ENCODE data around the gene CEP89. TPM values are rescaled to one million over a fixed set of nuclear protein-coding genes. Genes with fewer than 3 reads are reported as not detected.

CEP89 gene
- total and polyA plus RNA-seq, 2 of the 4 experiments (the other 2 are of a cell fraction) = 7.2 to 17.4 TPM

GRCh38 chr19:32966750-32967149 lies 5.0 kb downstream of the CEP89 start:
- Histone ChIP-seq H2AK9ac (replicated peaks; ENCODE audit: low read depth, low read length, poor library complexity) (no peak overlapping the region), H3K4me1 (ENCODE audit: control insufficient read depth, insufficient read depth, low read length) (no peaks in the 10 kb centered on the region), H3K9ac (ENCODE audit: low read depth, low read length) (no peak overlapping the region), H3K18ac (ENCODE audit: low read depth, low read length) (no peak overlapping the region), H2BK5ac (ENCODE audit: low read depth, low read length, poor library complexity, severe bottlenecking) (no peak overlapping the region), H2BK20ac (ENCODE audit: low read depth, low read length) (no peak overlapping the region), H3K23ac (ENCODE audit: low read depth, low read length) (no peak overlapping the region), H3K9me3 (ENCODE audit: control insufficient read depth, insufficient read depth, low read length) (no peaks in the 10 kb centered on the region), H4K8ac (ENCODE audit: low read depth in 2 of 2, low read length in 2 of 2) (no peak overlapping the region), H3K36me3 (ENCODE audit: control insufficient read depth, insufficient read depth, low read length) (peaks cover 22% of the 10 kb centered on the region), H2BK15ac (ENCODE audit: low read depth, low read length) (no peak overlapping the region), H2BK120ac (ENCODE audit: low read depth, low read length) (no peak overlapping the region), H3K27ac (ENCODE audit: insufficient read depth, low read length) (no peak overlapping the region), H2AK5ac (ENCODE audit: low read depth, low read length) (no peak overlapping the region), H3K27me3 (ENCODE audit: control insufficient read depth, insufficient read depth, low read length) (no peaks in the 10 kb centered on the region), H3K4me2 (ENCODE audit: low read depth, low read length) (no peak overlapping the region), H3K4me3 (ENCODE audit: insufficient read depth, low read depth, low read length) (no peak overlapping the region), H4K91ac (ENCODE audit: insufficient read depth, low read depth, low read length) (no peak overlapping the region), H3K4ac (ENCODE audit: low read depth, low read length) (no peak overlapping the region), H3K79me1 (ENCODE audit: low read depth in 1 of 2, low read length in 2 of 2) (peaks cover 18 to 43% of the 10 kb centered on the region in 2 experiments), H4K20me1 (ENCODE audit: insufficient read depth, low read length) (no peaks in the 10 kb centered on the region), H4K5ac (ENCODE audit: low read depth, low read length) (no peak overlapping the region), H3K56ac (ENCODE audit: extremely low read depth, insufficient read depth, low read length) (no peak overlapping the region), H3K14ac (replicated peaks; ENCODE audit: low read depth, low read length) (no peak overlapping the region), H2AFZ (replicated peaks; ENCODE audit: low read length, poor library complexity) (no peak overlapping the region), H3K9me1 (ENCODE audit: insufficient read depth, low read length) (no peaks in the 10 kb centered on the region; the same call in 1 of the 2 replicates)
- in situ Hi-C loops (cut with MboI; ENCODE audit: low sequenced_read_pairs) (no loop called here), intact Hi-C loops (cut with micrococcal nuclease) (no loop called here), dilution Hi-C loops (cut with HindIII; ENCODE audit: low sequenced_read_pairs, unreplicated experiment) (no loop called here)
- CTCF ChIA-PET = interaction anchor here (0.9 kb wide), 1 partner anchor 71 kb away, joined by 3 read pairs; no protein-coding TSS in a partner anchor
- POLR2A ChIA-PET (ENCODE audit: unreplicated experiment) = no interaction called here
- DNase-seq = no peak
- no TSS peak for BruUV-seq (replicated peaks)
- WGBS, 2 experiments (ENCODE audit: extremely low coverage in 2 of 2, insufficient read length in 1 of 2) = no CpG with 5 or more reads among the region's 9 CpGs
- ATAC-seq (ENCODE audit: low read depth) = no peak
- TF ChIP-seq SMC3 (IDR thresholded peaks at IDR 0.05; ENCODE audit: low read depth, low read length) (no peak), CEBPB (IDR thresholded peaks at IDR 0.05; ENCODE audit: low read depth, low read length) (no peak), RCOR1 (IDR thresholded peaks at IDR 0.05; ENCODE audit: insufficient replicate concordance, low read length) (no peak), RFX5 (IDR thresholded peaks at IDR 0.05; ENCODE audit: low read depth, low read length) (no peak), FOS (IDR thresholded peaks at IDR 0.05; ENCODE audit: low read depth, low read length) (no peak), RAD21 (IDR thresholded peaks at IDR 0.05; ENCODE audit: low read length) (no peak), CHD1 (IDR thresholded peaks at IDR 0.05; ENCODE audit: low read depth, low read length) (no peak), MAZ (IDR thresholded peaks at IDR 0.05; ENCODE audit: borderline replicate concordance, low read depth, low read length) (no peak), NFE2L2 (IDR thresholded peaks at IDR 0.05; ENCODE audit: low read depth, low read length) (no peak), USF2 (IDR thresholded peaks at IDR 0.05; ENCODE audit: low read depth, low read length) (no peak), BHLHE40 (IDR thresholded peaks at IDR 0.05; ENCODE audit: low read depth, low read length) (no peak), MAFK (IDR thresholded peaks at IDR 0.05; ENCODE audit: low read depth, low read length) (no peak)
- TF ChIP-seq, protein P1, sequence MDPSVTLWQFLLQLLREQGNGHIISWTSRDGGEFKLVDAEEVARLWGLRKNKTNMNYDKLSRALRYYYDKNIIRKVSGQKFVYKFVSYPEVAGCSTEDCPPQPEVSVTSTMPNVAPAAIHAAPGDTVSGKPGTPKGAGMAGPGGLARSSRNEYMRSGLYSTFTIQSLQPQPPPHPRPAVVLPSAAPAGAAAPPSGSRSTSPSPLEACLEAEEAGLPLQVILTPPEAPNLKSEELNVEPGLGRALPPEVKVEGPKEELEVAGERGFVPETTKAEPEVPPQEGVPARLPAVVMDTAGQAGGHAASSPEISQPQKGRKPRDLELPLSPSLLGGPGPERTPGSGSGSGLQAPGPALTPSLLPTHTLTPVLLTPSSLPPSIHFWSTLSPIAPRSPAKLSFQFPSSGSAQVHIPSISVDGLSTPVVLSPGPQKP (IDR thresholded peaks at IDR 0.05; ENCODE audit: borderline replicate concordance, low read depth, low read length) = no peak

Measured in IMR-90 (cell line).